A673 (cell line): ENCODE measurements around the gene CLIC5. TPM values are rescaled to one million over a fixed set of nuclear protein-coding genes. Genes with fewer than 3 reads are reported as not detected.

ENCODE experiments used
- BruUV-seq: library from RNA; stranded (reverse); fragments of 400-500 nt; replicated peaks from 2 replicates; lab custom pipeline; 2021; lab: Mats Ljungman, UMichigan
- CTCF ChIA-PET: fragments of 300-600 bp; sonication (Branson Sonifier 250); formaldehyde crosslinking; loops from one replicate; lab custom pipeline; 2022; ENCODE audit warnings: antibody characterized with exemption; lab: Charles Lee
- POLR2A ChIA-PET: fragments of 300-600 bp; sonication (Branson Sonifier 250); formaldehyde crosslinking; loops from one replicate; lab custom pipeline; 2022; ENCODE audit warnings: antibody characterized with exemption; ENCODE audit not compliant: low non-redundant PET; lab: Charles Lee
- DNase-seq: peaks from one replicate; pipeline ENCODE4 v3.0.0-alpha.2; 2015; ENCODE audit warnings: low spot score
- H3K27ac ChIP-seq: fragments of 200-600 bp; sonication (generic); 2 replicates; pipeline ENCODE4 v1.5.1; 2016; ENCODE audit warnings: mixed run types, low read depth, mild to moderate bottlenecking, mixed read lengths, antibody characterized with exemption, low read length; ENCODE audit not compliant: poor library complexity, severe bottlenecking
- H3K27me3 ChIP-seq: fragments of 200-600 bp; sonication (generic); replicated peaks from 2 replicates; pipeline ENCODE4 v1.6.1; 2017; ENCODE audit warnings: mixed run types, low read depth, mild to moderate bottlenecking, mixed read lengths, antibody characterized with exemption, low read length; ENCODE audit not compliant: insufficient read depth, poor library complexity
- H3K36me3 ChIP-seq: fragments of 200-600 bp; sonication (generic); 2 replicates; pipeline ENCODE4 v1.6.1; 2016; ENCODE audit warnings: mixed run types, mild to moderate bottlenecking, mixed read lengths, antibody characterized with exemption, low read length; ENCODE audit not compliant: insufficient read depth, poor library complexity, severe bottlenecking
- H3K4me1 ChIP-seq: fragments of 200-600 bp; sonication (generic); 2 replicates; pipeline ENCODE4 v1.6.1; 2017; ENCODE audit warnings: mixed run types, mild to moderate bottlenecking, mixed read lengths, antibody characterized with exemption, low read length; ENCODE audit not compliant: insufficient read depth, poor library complexity, severe bottlenecking
- H3K4me3 ChIP-seq: fragments of 200-600 bp; sonication (generic); 2 replicates; pipeline ENCODE4 v1.5.1; 2016; ENCODE audit warnings: low read depth, mixed run types, mild to moderate bottlenecking, mixed read lengths, low read length; ENCODE audit not compliant: poor library complexity, severe bottlenecking
- H3K9me3 ChIP-seq: fragments of 200-600 bp; sonication (generic); 2 replicates; pipeline ENCODE4 v1.6.1; 2016; ENCODE audit warnings: mixed run types, low read depth, mild to moderate bottlenecking, mixed read lengths, antibody characterized with exemption, low read length; ENCODE audit not compliant: poor library complexity, severe bottlenecking
- EZH2 ChIP-seq: fragments of 200-600 bp; sonication (generic); IDR thresholded peaks from 2 replicates; pipeline ENCODE4 v1.6.1; 2017; ENCODE audit warnings: borderline replicate concordance, low read depth, mild to moderate bottlenecking, mixed read lengths, antibody characterized with exemption, low read length; ENCODE audit not compliant: poor library complexity, severe bottlenecking
- intact Hi-C: fragments of 100-400 bp; cut with micrococcal nuclease; formaldehyde crosslinking; loops from one replicate; pipeline ENCODE4 v1.10.0; 2022; ENCODE audit not compliant: unreplicated experiment
- total RNA-seq: library from RNA; stranded (reverse); gene quantifications from 2 replicates; pipeline ENCODE4 v1.2.3, GENCODE V29; 2021
- TF ChIP-seq, protein P1 (sequence below): fragments of 300-800, 200-600 bp; sonication (generic); conservative IDR thresholded peaks from 2 replicates; pipeline ENCODE4 v1.5.1; 2017; ENCODE audit warnings: low read depth, mild to moderate bottlenecking, antibody characterized with exemption, low read length, moderate library complexity, mixed read lengths

The CLIC5 gene
- total RNA-seq, 1 experiment from 2014 or later, result not detected

DNA sequence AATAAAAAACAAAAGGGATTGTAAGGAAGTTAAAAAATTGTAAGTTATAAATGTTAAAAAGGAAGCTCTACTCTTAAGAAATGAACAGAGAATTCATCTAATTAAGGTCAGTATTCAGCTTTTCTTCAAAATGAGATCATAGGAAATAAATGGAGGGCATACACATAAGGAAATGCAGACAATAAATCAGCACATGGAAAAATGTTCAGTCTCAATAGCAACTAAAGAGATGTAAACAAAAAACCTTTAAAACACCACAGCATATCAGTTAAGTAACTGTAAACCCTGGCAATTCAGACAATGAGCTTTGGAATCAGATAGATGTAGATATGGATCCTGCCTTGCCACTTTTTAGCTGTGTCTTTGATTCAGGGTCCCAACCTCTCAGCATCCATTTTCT, 24.0 kb upstream of the CLIC5 start:
- ChIA-PET POLR2A (no interaction called here), CTCF (no interaction called here)
- no peak for TF ChIP-seq EZH2
- TF ChIP-seq, protein P1, sequence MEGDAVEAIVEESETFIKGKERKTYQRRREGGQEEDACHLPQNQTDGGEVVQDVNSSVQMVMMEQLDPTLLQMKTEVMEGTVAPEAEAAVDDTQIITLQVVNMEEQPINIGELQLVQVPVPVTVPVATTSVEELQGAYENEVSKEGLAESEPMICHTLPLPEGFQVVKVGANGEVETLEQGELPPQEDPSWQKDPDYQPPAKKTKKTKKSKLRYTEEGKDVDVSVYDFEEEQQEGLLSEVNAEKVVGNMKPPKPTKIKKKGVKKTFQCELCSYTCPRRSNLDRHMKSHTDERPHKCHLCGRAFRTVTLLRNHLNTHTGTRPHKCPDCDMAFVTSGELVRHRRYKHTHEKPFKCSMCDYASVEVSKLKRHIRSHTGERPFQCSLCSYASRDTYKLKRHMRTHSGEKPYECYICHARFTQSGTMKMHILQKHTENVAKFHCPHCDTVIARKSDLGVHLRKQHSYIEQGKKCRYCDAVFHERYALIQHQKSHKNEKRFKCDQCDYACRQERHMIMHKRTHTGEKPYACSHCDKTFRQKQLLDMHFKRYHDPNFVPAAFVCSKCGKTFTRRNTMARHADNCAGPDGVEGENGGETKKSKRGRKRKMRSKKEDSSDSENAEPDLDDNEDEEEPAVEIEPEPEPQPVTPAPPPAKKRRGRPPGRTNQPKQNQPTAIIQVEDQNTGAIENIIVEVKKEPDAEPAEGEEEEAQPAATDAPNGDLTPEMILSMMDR, result no peak
- no peak for DNase-seq
- BruUV-seq, result no TSS peak
- no peaks in the 10 kb centered on the region for H3K9me3 ChIP-seq
- H3K27me3 ChIP-seq, result peaks cover 7% of the 10 kb centered on the region
- no peaks in the 10 kb centered on the region for H3K36me3 ChIP-seq
- no peak overlapping the region for H3K4me3 ChIP-seq
- no peak overlapping the region for H3K27ac ChIP-seq
- no peaks in the 10 kb centered on the region for H3K4me1 ChIP-seq
- intact Hi-C loops, result no loop called here

DNA sequence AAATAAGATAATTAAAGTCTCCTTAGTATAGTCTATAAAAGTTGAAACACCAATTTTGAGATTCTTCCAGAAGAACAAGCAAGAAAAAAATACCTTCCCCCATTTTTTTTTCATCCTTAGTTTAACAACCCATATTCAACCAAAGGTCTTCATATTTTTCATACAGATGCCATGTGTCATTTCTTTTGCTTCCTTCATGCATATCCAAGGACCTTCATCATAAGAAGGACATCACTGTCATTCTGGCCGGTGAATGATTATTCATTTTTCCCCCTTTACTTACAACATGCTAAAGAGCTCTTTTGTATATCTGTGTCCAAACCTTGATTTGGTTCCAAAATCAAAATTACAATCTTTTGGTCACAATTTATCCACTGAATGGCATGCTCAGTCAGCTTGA, 21.3 kb upstream of the CLIC5 start:
- Histone ChIP-seq H3K27ac (no peak overlapping the region), H3K4me1 (no peaks in the 10 kb centered on the region), H3K36me3 (no peaks in the 10 kb centered on the region), H3K27me3 (peaks cover 7% of the 10 kb centered on the region), H3K4me3 (no peak overlapping the region), H3K9me3 (no peaks in the 10 kb centered on the region)
- CTCF ChIA-PET, result interaction anchor here (0.7 kb wide), 1 partner anchor 116 kb away, joined by 5 read pairs; no protein-coding TSS in a partner anchor
- POLR2A ChIA-PET, result no interaction called here
- no peak for TF ChIP-seq EZH2
- TF ChIP-seq, protein P1, result no peak
- DNase-seq, result no peak
- no TSS peak for BruUV-seq
- intact Hi-C loops, result no loop called here

DNA sequence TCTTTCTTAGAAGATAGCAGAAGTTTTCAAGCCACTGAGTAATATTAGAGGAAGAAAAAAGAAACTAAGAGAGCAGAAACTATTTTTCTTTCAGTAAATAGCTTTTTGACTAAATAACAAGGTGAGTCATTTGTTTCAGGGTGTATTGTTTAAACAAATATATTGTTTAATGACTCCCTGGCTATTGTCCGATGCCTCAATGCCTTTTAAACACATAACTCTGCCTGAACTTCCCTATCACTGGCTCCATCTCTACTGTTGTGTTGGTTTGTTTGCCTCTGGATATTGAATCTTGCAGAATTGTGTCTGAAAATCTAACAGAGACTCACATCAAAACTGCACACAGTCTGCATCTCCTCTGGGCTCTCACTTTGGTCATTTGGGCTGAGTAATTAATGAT, 19.6 kb upstream of the CLIC5 start:
- ChIA-PET CTCF (no interaction called here), POLR2A (no interaction called here)
- H3K27ac ChIP-seq, result no peak overlapping the region
- TF ChIP-seq, protein P1, result no peak
- TF ChIP-seq EZH2, result no peak
- no peaks in the 10 kb centered on the region for H3K9me3 ChIP-seq
- DNase-seq, result no peak
- intact Hi-C loops, result no loop called here
- peaks cover 7% of the 10 kb centered on the region for H3K27me3 ChIP-seq
- H3K4me3 ChIP-seq, result no peak overlapping the region
- no peaks in the 10 kb centered on the region for H3K4me1 ChIP-seq
- H3K36me3 ChIP-seq, result no peaks in the 10 kb centered on the region
- no TSS peak for BruUV-seq
